ENCODE results near the gene LTB. TPM values are rescaled to one million over a fixed set of nuclear protein-coding genes. Genes with fewer than 3 reads are reported as not detected.

The LTB gene
- total and polyA plus RNA-seq, 5 experiments from 2014 or later: 450 to 1,760 (median 707) TPM

GRCh38 chr6:31573239-31574105 is 8.8 kb downstream of the LTB start:
- peaks cover 0 to 5% (median 0%) of the 10 kb centered on the region in 3 donors for H3K36me3 Mint-ChIP-seq
- POLR2A ChIA-PET: interaction anchor here (3.0 to 38.0 kb wide), 4 partner anchors 2 to 32 kb away, joined by 23 to 1584 read pairs (median 826); partner anchors contain the start of genes ATP6V1G2, DDX39B, LST1 and LTA
- DNase-seq (peak in 1 of 10 donors; percentile 15), ATAC-seq (no peak)
- peaks cover 43 to 96% (median 86%) of the 10 kb centered on the region in 4 donors for H3K4me1 Mint-ChIP-seq
- peak overlapping the region; percentile 89 to 100 (median 99) for H3K4me3 Mint-ChIP-seq
- no peaks in the 10 kb centered on the region for H3K9me3 Mint-ChIP-seq
- H3K27me3 Mint-ChIP-seq: no peaks in the 10 kb centered on the region
- peak overlapping the region; percentile 97 to 100 (median 99) for H3K27ac Mint-ChIP-seq

GRCh38 chr6:31572041-31572911 is 9.9 kb downstream of the LTB start, which contains the start of gene LTA:
Gene LTA (plus strand): TSS chr6:31572289. CDS start chr6:31572743, 454 bp downstream.
- Mint-ChIP-seq H3K27ac (peak within 1 kb of the TSS; percentile 97 to 100 (median 99)), H3K27me3 (no peaks in the 10 kb centered on the region), H3K4me3 (peak within 1 kb of the TSS; percentile 89 to 100 (median 99)), H3K9me3 (no peaks in the 10 kb centered on the region), H3K36me3 (peaks cover 0 to 8% (median 2%) of the 10 kb centered on the region in 3 donors), H3K4me1 (peaks cover 55 to 98% (median 92%) of the 10 kb centered on the region in 4 donors)
- ATAC-seq: peak; percentile 76 to 79
- POLR2A ChIA-PET: interaction anchor here (0.7 to 38.0 kb wide), 5 partner anchors 0 to 31 kb away, joined by 3 to 1584 read pairs (median 68); partner anchors contain the start of genes ATP6V1G2, DDX39B, LST1 and LTA
- DNase-seq: peak; percentile 67 to 88 (median 74)

- no peaks in the 10 kb centered on the region for H3K9me3 Mint-ChIP-seq
- POLR2A ChIA-PET: interaction anchor here (0.5 to 38.0 kb wide), 8 partner anchors 2 to 49 kb away, joined by 3 to 1584 read pairs (median 6); partner anchors contain the start of genes DDX39B, LST1, LTA and LTB
- H3K36me3 Mint-ChIP-seq: peaks cover 0 to 19% (median 8%) of the 10 kb centered on the region in 3 donors
- peak overlapping the region in 7 of 10 donors; percentile 7 to 47 (median 39) for H3K4me3 Mint-ChIP-seq
- H3K4me1 Mint-ChIP-seq: peaks cover 46 to 88% (median 81%) of the 10 kb centered on the region in 4 donors
- H3K27ac Mint-ChIP-seq: peak overlapping the region; percentile 70 to 98 (median 82)
- no peaks in the 10 kb centered on the region for H3K27me3 Mint-ChIP-seq
- DNase-seq: peak in 1 of 10 donors; percentile 28
- ATAC-seq: no peak
Observed at GRCh38 chr6:31569861-31570536, 12.2 kb downstream of the LTB start.

- no peaks in the 10 kb centered on the region for H3K9me3 Mint-ChIP-seq
- no peaks in the 10 kb centered on the region for H3K27me3 Mint-ChIP-seq
- H3K36me3 Mint-ChIP-seq: peaks cover 0 to 32% (median 11%) of the 10 kb centered on the region in 3 donors
- H3K4me3 Mint-ChIP-seq: peak overlapping the region; percentile 16 to 71 (median 62)
- DNase-seq: peak in 8 of 10 donors; percentile 62 to 73 (median 66)
- ATAC-seq: peak; percentile 54 to 69
- H3K4me1 Mint-ChIP-seq: peaks cover 44 to 83% (median 77%) of the 10 kb centered on the region in 4 donors
- peak overlapping the region; percentile 88 to 98 (median 93) for H3K27ac Mint-ChIP-seq
- POLR2A ChIA-PET: interaction anchor here (0.6 to 38.0 kb wide), 9 partner anchors 3 to 1239 kb away, joined by 3 to 1584 read pairs (median 4); partner anchors contain the start of genes ATP6V1G2, DDX39B, LST1 and LTA
Observed at GRCh38 chr6:31568537-31568961, 13.7 kb downstream of the LTB start.

- DNase-seq: peak in 2 of 10 donors; percentile 30 to 57
- H3K27me3 Mint-ChIP-seq: no peaks in the 10 kb centered on the region
- POLR2A ChIA-PET: interaction anchor here (0.6 to 38.0 kb wide), 4 partner anchors 4 to 1238 kb away, joined by 3 to 1584 read pairs (median 794); partner anchors contain the start of genes LST1, LTA, LTB and NCR3
- peaks cover 41 to 82% (median 70%) of the 10 kb centered on the region in 4 donors for H3K4me1 Mint-ChIP-seq
- ATAC-seq: no peak
- peak overlapping the region; percentile 88 to 98 (median 93) for H3K27ac Mint-ChIP-seq
- peaks cover 0 to 38% (median 11%) of the 10 kb centered on the region in 3 donors for H3K36me3 Mint-ChIP-seq
- H3K4me3 Mint-ChIP-seq: peak overlapping the region; percentile 25 to 71 (median 66)
- no peaks in the 10 kb centered on the region for H3K9me3 Mint-ChIP-seq
Observed at GRCh38 chr6:31567531-31568370, 14.5 kb downstream of the LTB start.

- no peak for ATAC-seq
- Mint-ChIP-seq H3K4me3 (peak overlapping the region in 9 of 10 donors; percentile 1 to 88 (median 75)), H3K36me3 (peaks cover 3 to 58% (median 12%) of the 10 kb centered on the region in 3 donors), H3K4me1 (peaks cover 42 to 90% (median 73%) of the 10 kb centered on the region in 4 donors), H3K9me3 (no peaks in the 10 kb centered on the region), H3K27me3 (no peaks in the 10 kb centered on the region), H3K27ac (peak overlapping the region in 9 of 10 donors; percentile 65 to 91 (median 89))
- no peak for DNase-seq
- POLR2A ChIA-PET: interaction anchor here (0.6 to 34.2 kb wide), 3 partner anchors 19 to 289 kb away, joined by 6 to 1584 read pairs (median 16); partner anchors contain the start of genes DDX39B, LST1, LTA and LTB
Observed at GRCh38 chr6:31560697-31561058, 21.5 kb downstream of the LTB start.

- H3K27ac Mint-ChIP-seq: peak overlapping the region; percentile 65 to 91 (median 88)
- POLR2A ChIA-PET: interaction anchor here (1.0 to 34.2 kb wide), 5 partner anchors 10 to 105 kb away, joined by 3 to 1584 read pairs (median 7); partner anchors contain the start of genes DDX39B, GPANK1, LST1 and LTA
- ATAC-seq: peak; percentile 46 to 55
- H3K36me3 Mint-ChIP-seq: peaks cover 3 to 53% (median 9%) of the 10 kb centered on the region in 3 donors
- H3K4me3 Mint-ChIP-seq: peak overlapping the region; percentile 20 to 90 (median 80)
- H3K9me3 Mint-ChIP-seq: no peaks in the 10 kb centered on the region
- peak in 3 of 10 donors; percentile 22 to 53 (median 50) for DNase-seq
- H3K4me1 Mint-ChIP-seq: peaks cover 42 to 84% (median 68%) of the 10 kb centered on the region in 4 donors
- no peaks in the 10 kb centered on the region for H3K27me3 Mint-ChIP-seq
Observed at GRCh38 chr6:31559958-31560696, 22.1 kb downstream of the LTB start.

- peak in 1 of 10 donors; percentile 19 for DNase-seq
- H3K4me1 Mint-ChIP-seq: peaks cover 40 to 82% (median 63%) of the 10 kb centered on the region in 4 donors
- ATAC-seq: peak; percentile 20 to 23
- peaks cover 3 to 49% (median 9%) of the 10 kb centered on the region in 3 donors for H3K36me3 Mint-ChIP-seq
- POLR2A ChIA-PET: interaction anchor here (0.9 to 34.2 kb wide), 7 partner anchors 9 to 300 kb away, joined by 3 to 1584 read pairs (median 4); partner anchors contain the start of genes ABHD16A, DDX39B, GPANK1 and LST1
- H3K4me3 Mint-ChIP-seq: peak overlapping the region; percentile 20 to 90 (median 80)
- no peaks in the 10 kb centered on the region for H3K9me3 Mint-ChIP-seq
- peak overlapping the region; percentile 65 to 91 (median 88) for H3K27ac Mint-ChIP-seq
- H3K27me3 Mint-ChIP-seq: no peaks in the 10 kb centered on the region
Observed at GRCh38 chr6:31559606-31559957, 22.6 kb downstream of the LTB start.

- ATAC-seq: peak; percentile 75 to 86
- H3K9me3 Mint-ChIP-seq: no peaks in the 10 kb centered on the region
- H3K27ac Mint-ChIP-seq: peak overlapping the region; percentile 65 to 91 (median 87)
- H3K27me3 Mint-ChIP-seq: no peaks in the 10 kb centered on the region
- H3K4me1 Mint-ChIP-seq: peaks cover 38 to 81% (median 60%) of the 10 kb centered on the region in 4 donors
- DNase-seq: peak in 7 of 10 donors; percentile 36 to 74 (median 60)
- POLR2A ChIA-PET: interaction anchor here (0.9 to 34.2 kb wide), 10 partner anchors 9 to 301 kb away, joined by 3 to 1584 read pairs (median 4); partner anchors contain the start of genes ABHD16A, AIF1, ATP6V1G2 and DDX39B
- H3K4me3 Mint-ChIP-seq: peak overlapping the region; percentile 69 to 90 (median 80)
- peaks cover 3 to 45% (median 7%) of the 10 kb centered on the region in 3 donors for H3K36me3 Mint-ChIP-seq
Observed at GRCh38 chr6:31558631-31559500, 23.4 kb downstream of the LTB start.
